ENCODE data around the gene TTC39C. TPM values are rescaled to one million over a fixed set of nuclear protein-coding genes. Genes with fewer than 3 reads are reported as not detected.
A peak's percentile ranks its signal among the peaks of the same experiment; 100 is the strongest.

Gene TTC39C
- total RNA-seq, 2 donors from 2014 or later = 31.2 to 40.0 TPM

DNA sequence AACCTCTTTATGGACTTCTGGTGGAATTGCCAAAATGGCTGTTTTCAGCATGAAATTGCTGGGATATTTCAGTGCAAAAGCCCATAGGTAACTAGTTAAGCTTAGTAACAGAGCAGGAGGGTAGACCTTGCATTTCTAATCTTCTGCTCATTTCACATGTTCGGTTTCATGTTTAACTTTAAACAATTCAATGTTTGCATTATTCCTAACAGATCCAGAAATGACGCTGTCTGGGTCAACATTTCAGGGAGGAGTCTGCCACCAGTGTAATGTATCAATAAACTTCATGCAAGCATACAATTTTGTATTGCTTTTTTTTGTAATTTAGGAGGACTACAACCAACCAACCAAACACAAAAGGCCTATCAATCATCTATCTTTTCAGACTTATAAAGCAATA is 146.8 kb downstream of the TTC39C start:
- no peaks in the 10 kb centered on the region for H3K4me1 ChIP-seq (replicated peaks)
- no peaks in the 10 kb centered on the region for H3K27me3 ChIP-seq (replicated peaks; ENCODE audit: insufficient read depth)
- DNase-seq (ENCODE audit: low spot score) = no peak
- H3K27ac ChIP-seq = no peak overlapping the region
- no peaks in the 10 kb centered on the region for H3K36me3 ChIP-seq
- TF ChIP-seq POLR2A (IDR thresholded peaks at IDR 0.05) (no peak), CTCF (IDR thresholded peaks at IDR 0.05) (no peak), POLR2AphosphoS5 (IDR thresholded peaks at IDR 0.05) (no peak)
- WGBS = 62% methylated on average over 2 of the region's 2 CpGs
- no peaks in the 10 kb centered on the region for H3K9me3 ChIP-seq
- intact Hi-C loops (cut with DNase I) = no loop called here
- no peak overlapping the region for H3K4me3 ChIP-seq

DNA sequence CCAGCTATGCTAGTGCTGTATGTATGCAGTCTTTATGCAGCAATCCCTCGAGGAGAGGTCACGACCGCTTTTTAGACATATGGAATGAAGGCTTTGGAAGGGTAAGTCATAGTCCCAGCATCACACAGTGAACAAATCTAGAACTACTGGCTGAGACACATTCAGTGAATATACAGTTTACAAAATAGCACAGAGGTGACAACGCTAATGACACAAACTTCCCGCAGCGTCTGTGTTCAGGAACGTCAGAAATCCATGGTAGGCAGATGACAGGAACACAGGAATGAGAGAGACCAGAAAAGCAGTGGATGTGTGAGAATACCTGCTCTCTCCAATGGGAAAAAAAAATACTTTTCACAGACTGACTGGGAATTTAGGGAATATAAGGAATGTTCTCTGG is 153.9 kb downstream of the TTC39C start:
- WGBS = 89% methylated on average over 7 of the region's 7 CpGs

DNA sequence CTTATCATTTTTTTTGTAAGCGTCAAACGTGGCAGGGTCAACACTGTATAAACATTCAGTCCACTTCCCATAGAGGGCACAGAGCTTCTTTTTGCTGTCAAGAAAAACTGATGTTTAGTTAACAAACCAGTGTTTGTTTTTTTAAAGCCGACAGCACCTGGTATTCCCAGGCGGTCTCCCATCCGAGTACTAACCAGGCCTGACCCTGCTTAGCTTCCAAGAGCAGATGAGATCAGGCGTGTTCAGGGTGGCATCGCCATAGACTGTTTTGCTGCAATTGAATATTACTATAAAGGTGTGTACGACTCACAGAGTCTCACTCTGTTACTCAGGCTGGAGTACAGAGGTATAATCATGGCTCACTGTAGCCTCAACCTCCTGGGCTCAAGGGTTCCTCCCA is 155.8 kb downstream of the TTC39C start:
- no peak for TF ChIP-seq CTCF (IDR thresholded peaks at IDR 0.05)
- no peak for TF ChIP-seq POLR2A (IDR thresholded peaks at IDR 0.05)
- no peak for TF ChIP-seq POLR2AphosphoS5 (IDR thresholded peaks at IDR 0.05)
- Histone ChIP-seq H3K27me3 (replicated peaks; ENCODE audit: insufficient read depth) (no peaks in the 10 kb centered on the region), H3K4me1 (replicated peaks) (no peaks in the 10 kb centered on the region), H3K27ac (no peak overlapping the region), H3K4me3 (no peak overlapping the region), H3K36me3 (peaks cover 0 to 6% of the 10 kb centered on the region in 2 donors), H3K9me3 (no peaks in the 10 kb centered on the region)
- no peak for DNase-seq (ENCODE audit: low spot score)
- intact Hi-C loops (cut with DNase I) = no loop called here
- WGBS = 86% methylated on average over 8 of the region's 8 CpGs

More for the DNA sequence above, 153.9 kb downstream of the TTC39C start:
- DNase-seq (ENCODE audit: low spot score) = no peak
- intact Hi-C loops (cut with DNase I) = no loop called here
- Histone ChIP-seq H3K36me3 (peaks cover 0 to 6% of the 10 kb centered on the region in 2 donors), H3K4me3 (no peak overlapping the region), H3K4me1 (replicated peaks) (no peaks in the 10 kb centered on the region), H3K27ac (no peak overlapping the region), H3K9me3 (no peaks in the 10 kb centered on the region), H3K27me3 (replicated peaks; ENCODE audit: insufficient read depth) (no peaks in the 10 kb centered on the region)
- TF ChIP-seq POLR2A (IDR thresholded peaks at IDR 0.05) (no peak), CTCF (IDR thresholded peaks at IDR 0.05) (no peak), POLR2AphosphoS5 (IDR thresholded peaks at IDR 0.05) (no peak)

DNA sequence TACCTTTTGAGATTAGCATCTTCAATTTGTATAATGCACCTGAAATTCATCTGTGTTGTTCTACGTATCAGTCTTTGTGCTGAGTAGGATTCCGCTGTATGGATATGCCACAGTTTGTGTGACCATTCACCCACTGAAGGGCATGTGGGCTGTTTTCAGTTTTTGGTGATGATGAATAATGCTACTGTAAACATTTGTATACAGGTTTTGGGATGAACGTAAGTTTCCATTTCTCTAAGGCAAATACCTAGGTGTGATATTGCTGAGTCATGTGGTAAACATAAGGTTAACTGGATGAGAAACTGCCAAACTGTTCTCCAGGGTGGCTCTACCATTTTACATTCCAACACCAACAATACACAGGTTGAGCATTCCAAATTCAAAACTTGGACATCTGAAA is 159.4 kb downstream of the TTC39C start:
- DNase-seq (ENCODE audit: low spot score) = no peak
- Histone ChIP-seq H3K27ac (no peak overlapping the region), H3K27me3 (replicated peaks; ENCODE audit: insufficient read depth) (no peaks in the 10 kb centered on the region), H3K9me3 (no peaks in the 10 kb centered on the region), H3K36me3 (no peaks in the 10 kb centered on the region), H3K4me1 (replicated peaks) (no peaks in the 10 kb centered on the region), H3K4me3 (no peak overlapping the region)
- intact Hi-C loops (cut with DNase I) = no loop called here
- TF ChIP-seq CTCF (IDR thresholded peaks at IDR 0.05) (no peak), POLR2AphosphoS5 (IDR thresholded peaks at IDR 0.05) (no peak)
- WGBS = 88% methylated on average over 3 of the region's 3 CpGs

- Histone ChIP-seq H3K9me3 (no peaks in the 10 kb centered on the region), H3K36me3 (no peaks in the 10 kb centered on the region)
These were observed 162.3 kb downstream of the TTC39C start for GRCh38 chr18:24176727-24177416.

More at GRCh38 chr18:24176727-24177416, 162.3 kb downstream of the TTC39C start:
- no peaks in the 10 kb centered on the region for H3K4me1 ChIP-seq (replicated peaks)
- intact Hi-C loops (cut with DNase I) = loop anchor here (2.0 kb wide), 1 partner anchor 94 kb away; no protein-coding TSS in a partner anchor
- no peaks in the 10 kb centered on the region for H3K27me3 ChIP-seq (replicated peaks; ENCODE audit: insufficient read depth)
- no peak overlapping the region for H3K27ac ChIP-seq
- no peak overlapping the region for H3K4me3 ChIP-seq
- peak; percentile 40 for DNase-seq (ENCODE audit: low spot score)
- TF ChIP-seq CTCF (IDR thresholded peaks at IDR 0.05) (peak; percentile 45 to 59 (median 52)), POLR2A (IDR thresholded peaks at IDR 0.05) (no peak), POLR2AphosphoS5 (IDR thresholded peaks at IDR 0.05) (no peak)
- WGBS = 69% methylated on average over 7 of the region's 7 CpGs
